Gastroesophageal sphincter (tissue), 3 donors: ENCODE data around the gene NEU4.

ENCODE experiments used
- POLR2A ChIP-seq, 2 donors: fragments of 450-650 bp; IDR thresholded peaks; one replicate each; pipeline ENCODE4 v1.6.1; 2017; ENCODE audit warnings: antibody characterized with exemption in 2 of 2, mild to moderate bottlenecking in 2 of 2, moderate library complexity in 1 of 2
- TF ChIP-seq, protein P1 (sequence below), 4 experiments: fragments of 200-600 bp in 2 of 4; fragments of 450-650 bp in 2 of 4; sonication (generic) in 1 of 4; IDR thresholded peaks; one replicate each; pipeline ENCODE4 v1.5.1; 2017 to 2019; ENCODE audit warnings: antibody characterized with exemption in 4 of 4, mild to moderate bottlenecking in 2 of 4, moderate library complexity in 2 of 4

GRCh38 chr2:241796610-241797138, 12.3 kb upstream of the NEU4 start:
- TF ChIP-seq, protein P1, sequence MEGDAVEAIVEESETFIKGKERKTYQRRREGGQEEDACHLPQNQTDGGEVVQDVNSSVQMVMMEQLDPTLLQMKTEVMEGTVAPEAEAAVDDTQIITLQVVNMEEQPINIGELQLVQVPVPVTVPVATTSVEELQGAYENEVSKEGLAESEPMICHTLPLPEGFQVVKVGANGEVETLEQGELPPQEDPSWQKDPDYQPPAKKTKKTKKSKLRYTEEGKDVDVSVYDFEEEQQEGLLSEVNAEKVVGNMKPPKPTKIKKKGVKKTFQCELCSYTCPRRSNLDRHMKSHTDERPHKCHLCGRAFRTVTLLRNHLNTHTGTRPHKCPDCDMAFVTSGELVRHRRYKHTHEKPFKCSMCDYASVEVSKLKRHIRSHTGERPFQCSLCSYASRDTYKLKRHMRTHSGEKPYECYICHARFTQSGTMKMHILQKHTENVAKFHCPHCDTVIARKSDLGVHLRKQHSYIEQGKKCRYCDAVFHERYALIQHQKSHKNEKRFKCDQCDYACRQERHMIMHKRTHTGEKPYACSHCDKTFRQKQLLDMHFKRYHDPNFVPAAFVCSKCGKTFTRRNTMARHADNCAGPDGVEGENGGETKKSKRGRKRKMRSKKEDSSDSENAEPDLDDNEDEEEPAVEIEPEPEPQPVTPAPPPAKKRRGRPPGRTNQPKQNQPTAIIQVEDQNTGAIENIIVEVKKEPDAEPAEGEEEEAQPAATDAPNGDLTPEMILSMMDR (IDR thresholded peaks at IDR 0.05): no peak
- TF ChIP-seq POLR2A (IDR thresholded peaks at IDR 0.05): no peak
